GM23338 (cell line): Measurements from ENCODE around the gene PID1. TPM values are rescaled to one million over a fixed set of nuclear protein-coding genes. Genes with fewer than 3 reads are reported as not detected.

Source experiments
- ATAC-seq: fragments of 200-7000 bp; cut with Tn5 transposase; 3 replicates; pipeline ENCODE4 v1.9.1; 2020
- DNase-seq: peaks from one replicate; pipeline ENCODE4 v3.0.0-alpha.2; 2015; ENCODE audit warnings: low spot score
- H2AFZ ChIP-seq: fragments of 200-600 bp; sonication (generic); 2 replicates; pipeline ENCODE4 v1.8.0; 2016; ENCODE audit warnings: antibody characterized with exemption, mild to moderate bottlenecking, moderate library complexity
- H3F3A ChIP-seq: fragments of 200-600 bp; sonication (generic); replicated peaks from 2 replicates; pipeline ENCODE4 v1.8.0; 2017; ENCODE audit warnings: antibody characterized with exemption, mixed run types, low read depth
- H3K27ac ChIP-seq: fragments of 200-600 bp; sonication (generic); 2 replicates; pipeline ENCODE4 v1.6.1; 2016; ENCODE audit warnings: low read depth
- H3K27me3 ChIP-seq: fragments of 200-600 bp; sonication (generic); 2 replicates; pipeline ENCODE4 v1.8.0; 2016; ENCODE audit warnings: mild to moderate bottlenecking, mixed run types, moderate library complexity; ENCODE audit not compliant: insufficient read depth
- H3K36me3 ChIP-seq: fragments of 200-600 bp; sonication (generic); 2 replicates; pipeline ENCODE4 v1.8.0; 2016; ENCODE audit warnings: mild to moderate bottlenecking; ENCODE audit not compliant: insufficient read depth
- H3K4me1 ChIP-seq: fragments of 200-600 bp; sonication (generic); 2 replicates; pipeline ENCODE4 v1.8.0; 2016; ENCODE audit warnings: mild to moderate bottlenecking, moderate library complexity; ENCODE audit not compliant: insufficient read depth
- H3K4me2 ChIP-seq: fragments of 200-600 bp; sonication (generic); 2 replicates; pipeline ENCODE4 v1.7.1; 2017; ENCODE audit warnings: mixed run types
- H3K4me3 ChIP-seq: fragments of 200-600 bp; sonication (generic); 2 replicates; pipeline ENCODE4 v1.6.1; 2016; ENCODE audit warnings: mixed run types
- H3K79me2 ChIP-seq: fragments of 200-600 bp; sonication (generic); replicated peaks from 2 replicates; pipeline ENCODE4 v1.8.0; 2017; ENCODE audit warnings: mild to moderate bottlenecking; ENCODE audit not compliant: insufficient read depth
- H3K9me2 ChIP-seq: fragments of 200-600 bp; sonication (generic); 2 replicates; pipeline ENCODE4 v1.8.0; 2017; ENCODE audit not compliant: insufficient read depth
- H4K20me1 ChIP-seq: fragments of 200-600 bp; sonication (generic); replicated peaks from 2 replicates; pipeline ENCODE4 v1.8.0; 2017; ENCODE audit warnings: mild to moderate bottlenecking; ENCODE audit not compliant: insufficient read depth
- H3K27ac Mint-ChIP-seq: 2 replicates; pipeline ENCODE4 v1.8.0; 2020; ENCODE audit warnings: inconsistent platforms, mild to moderate bottlenecking, moderate library complexity, mixed read lengths
- H3K27me3 Mint-ChIP-seq: 3 replicates; pipeline ENCODE4 v1.8.0; 2022; ENCODE audit warnings: low read depth, mild to moderate bottlenecking, moderate library complexity, mixed read lengths, inconsistent platforms; ENCODE audit not compliant: insufficient read depth, poor library complexity
- H3K36me3 Mint-ChIP-seq: 3 replicates; pipeline ENCODE4 v1.8.0; 2021; ENCODE audit warnings: low read depth, mild to moderate bottlenecking, inconsistent platforms, moderate library complexity, mixed read lengths
- H3K4me1 Mint-ChIP-seq: 3 replicates; pipeline ENCODE4 v1.8.0; 2020; ENCODE audit warnings: mild to moderate bottlenecking, inconsistent platforms, mixed read lengths
- H3K4me3 Mint-ChIP-seq: 3 replicates; pipeline ENCODE4 v1.8.0; 2021; ENCODE audit warnings: moderate library complexity, mild to moderate bottlenecking, inconsistent platforms, mixed read lengths
- H3K9me3 Mint-ChIP-seq: 3 replicates; pipeline ENCODE4 v1.8.0; 2020; ENCODE audit warnings: moderate library complexity, mild to moderate bottlenecking, inconsistent platforms, mixed read lengths
- CREB1 ChIP-seq: fragments of 250-450 bp; sonication (Bioruptor Pico); IDR thresholded peaks from 2 replicates; pipeline ENCODE4 v1.5.0; 2020; ENCODE audit warnings: low read depth, mild to moderate bottlenecking, moderate library complexity
- CTCF ChIP-seq, 2 experiments: fragments of 200-600 bp in 1 of 2; sonication (generic) in 1 of 2; conservative IDR thresholded peaks; 2 replicates each; pipeline versions ENCODE4 v1.5.1 to v1.6.1; 2016 to 2017; ENCODE audit warnings: antibody characterized with exemption in 2 of 2, low read depth in 2 of 2, mild to moderate bottlenecking in 2 of 2, moderate library complexity in 1 of 2
- ETS1 ChIP-seq: IDR thresholded peaks from 2 replicates; pipeline ENCODE4 v1.6.1; 2016; ENCODE audit warnings: antibody characterized with exemption
- EZH2 ChIP-seq: fragments of 200-600 bp; sonication (generic); IDR thresholded peaks from one replicate; pipeline ENCODE4 v1.8.0; 2017; ENCODE audit warnings: antibody characterized with exemption, mild to moderate bottlenecking, low read depth; ENCODE audit not compliant: unreplicated experiment
- NANOG ChIP-seq: IDR thresholded peaks from 2 replicates; pipeline ENCODE4 v1.6.1; 2016; ENCODE audit warnings: antibody characterized with exemption, borderline replicate concordance
- STAT1 ChIP-seq: IDR thresholded peaks from one replicate; pipeline ENCODE4 v1.6.1; 2016; ENCODE audit warnings: antibody characterized with exemption; ENCODE audit not compliant: unreplicated experiment
- ZNF114 ChIP-seq: fragments of 250-450 bp; sonication (Bioruptor Pico); IDR thresholded peaks from 2 replicates; pipeline ENCODE4 v1.5.0; 2020; ENCODE audit warnings: mild to moderate bottlenecking, moderate library complexity
- ZNF462 ChIP-seq: fragments of 250-450 bp; sonication (Bioruptor Pico); IDR thresholded peaks from 2 replicates; pipeline ENCODE4 v1.5.0; 2020; ENCODE audit warnings: mild to moderate bottlenecking, moderate library complexity
- polyA plus RNA-seq: library from polyadenylated mRNA; unstranded; fragments of >200 nt; fragmentation: Nextera tagmentation; extraction: Ambion mirVana; gene quantifications from 2 replicates; pipeline ENCODE4 v1.2.1, GENCODE V29; 2016
- total RNA-seq: library from RNA; depleted of rRNA; stranded (reverse); fragments of >200 nt; shearing (Covaris generic); gene quantifications from 2 replicates; pipeline ENCODE4 v1.2.3, GENCODE V29; 2014

PID1 gene
- total and polyA plus RNA-seq, 2 experiments from 2014 or later: 1.7 to 2.4 TPM

GRCh38 chr2:229202646-229203045 lies 68.4 kb downstream of the PID1 start (continued):
- TF ChIP-seq ZNF462 (CRISPR knock-in tag): no peak
- no peak for TF ChIP-seq CTCF (conservative IDR thresholded peaks at IDR 0.05; ENCODE audit: low read depth in 2 of 2)
- no peak for TF ChIP-seq ETS1

GRCh38 chr2:229201521-229201920 lies 69.6 kb downstream of the PID1 start:
- H3K36me3 Mint-ChIP-seq: no peaks in the 10 kb centered on the region
- H3K4me1 Mint-ChIP-seq: no peaks in the 10 kb centered on the region
- no peaks in the 10 kb centered on the region for H3K4me1 ChIP-seq
- no peaks in the 10 kb centered on the region for H3K79me2 ChIP-seq
- no peak overlapping the region for H3K4me3 Mint-ChIP-seq
- H3K4me3 ChIP-seq: no peak overlapping the region
- no peaks in the 10 kb centered on the region for H3K36me3 ChIP-seq
- no peaks in the 10 kb centered on the region for H3K9me2 ChIP-seq
- H3K27ac ChIP-seq: no peak overlapping the region
- no peak overlapping the region for H2AFZ ChIP-seq
- H4K20me1 ChIP-seq: no peaks in the 10 kb centered on the region
- H3K9me3 Mint-ChIP-seq: no peaks in the 10 kb centered on the region
- H3K27me3 ChIP-seq: no peaks in the 10 kb centered on the region
- ATAC-seq (no peak), DNase-seq (no peak)
- no peaks in the 10 kb centered on the region for H3F3A ChIP-seq
- no peak overlapping the region for H3K4me2 ChIP-seq
- H3K27ac Mint-ChIP-seq: no peak overlapping the region
- no peaks in the 10 kb centered on the region for H3K27me3 Mint-ChIP-seq
- no peak for TF ChIP-seq ZNF114
- no peak for TF ChIP-seq NANOG
- TF ChIP-seq EZH2: no peak
- no peak for TF ChIP-seq CREB1 (CRISPR knock-in tag)
- no peak for TF ChIP-seq STAT1
- no peak for TF ChIP-seq CTCF (conservative IDR thresholded peaks at IDR 0.05; ENCODE audit: low read depth in 2 of 2)
- no peak for TF ChIP-seq ETS1
